Renal pelvis (tissue), 12 donors: Measurements from ENCODE around the gene FAM111A. TPM values are rescaled to one million over a fixed set of nuclear protein-coding genes. Genes with fewer than 3 reads are reported as not detected.
"Not testable (repeated sequence)": the region's sequence is repeated elsewhere in the genome, so short reads cannot be mapped to it uniquely, and the experiment has no call there.

ENCODE experiments used
- DNase-seq: peaks from one replicate; pipeline ENCODE4 v3.0.0-alpha.2; 2013
- long read RNA-seq, 16 experiments: transcript quantifications; one replicate each; lab custom pipeline, GENCODE V29; 2026
- polyA plus RNA-seq, 3 donors: library from polyadenylated mRNA; unstranded; fragments of 120-200 nt; gene quantifications; one replicate each; pipeline ENCODE4 v1.2.1, GENCODE V29; 2013; ENCODE audit not compliant: insufficient read length in 3 of 3

The FAM111A gene
- 10 to 100 TPM; 43.6 to 86.0 (median 83.1) TPM for polyA plus RNA-seq
- long read RNA-seq, donor 1, full-length matches to known transcripts, result 4 of 4 reads
- long read RNA-seq, donor 1, partial matches to known transcripts, result 0 of 4 reads
- long read RNA-seq, donor 1, other reads (novel, unspliced or antisense), result 0 of 4 reads
- long read RNA-seq, donor 2, full-length matches to known transcripts, result 8 of 8 reads
- long read RNA-seq, donor 2, partial matches to known transcripts, result 0 of 8 reads
- long read RNA-seq, donor 2, other reads (novel, unspliced or antisense), result 0 of 8 reads
- long read RNA-seq, donor 3, full-length matches to known transcripts, result 9 of 68 reads
- long read RNA-seq, donor 3, partial matches to known transcripts, result 59 of 68 reads
- long read RNA-seq, donor 3, other reads (novel, unspliced or antisense), result 0 of 68 reads
- long read RNA-seq, donor 4, partial matches to known transcripts, result 0 of 2 reads
- long read RNA-seq, donor 4, other reads (novel, unspliced or antisense), result 0 of 2 reads
- long read RNA-seq, donor 5, partial matches to known transcripts, result 0 of 1 reads
- long read RNA-seq, donor 5, other reads (novel, unspliced or antisense), result 0 of 1 reads
- long read RNA-seq, donor 6, full-length matches to known transcripts, result 15 of 15 reads
- long read RNA-seq, donor 6, partial matches to known transcripts, result 0 of 15 reads
- long read RNA-seq, donor 6, other reads (novel, unspliced or antisense), result 0 of 15 reads
- long read RNA-seq, donor 7, partial matches to known transcripts, result 0 of 5 reads
- long read RNA-seq, donor 7, other reads (novel, unspliced or antisense), result 0 of 5 reads
- long read RNA-seq, donor 8, full-length matches to known transcripts, result 2 of 2 reads
- long read RNA-seq, donor 8, partial matches to known transcripts, result 0 of 2 reads
- long read RNA-seq, donor 8, other reads (novel, unspliced or antisense), result 0 of 2 reads
- long read RNA-seq, donor 9, full-length matches to known transcripts, result 5 of 5 reads
- long read RNA-seq, donor 9, partial matches to known transcripts, result 0 of 5 reads
- long read RNA-seq, donor 9, other reads (novel, unspliced or antisense), result 0 of 5 reads
- long read RNA-seq, donor 10, full-length matches to known transcripts, result 16 of 21 reads
- long read RNA-seq, donor 10, partial matches to known transcripts, result 5 of 21 reads
- long read RNA-seq, donor 10, other reads (novel, unspliced or antisense), result 0 of 21 reads
- long read RNA-seq, donor 11, full-length matches to known transcripts, result 4 of 4 reads
- long read RNA-seq, donor 11, partial matches to known transcripts, result 0 of 4 reads
- long read RNA-seq, donor 11, other reads (novel, unspliced or antisense), result 0 of 4 reads
- long read RNA-seq, donor 12, full-length matches to known transcripts, result 15 of 24 reads
- long read RNA-seq, donor 12, partial matches to known transcripts, result 9 of 24 reads
- long read RNA-seq, donor 12, other reads (novel, unspliced or antisense), result 0 of 24 reads
- long read RNA-seq, donor 13, partial matches to known transcripts, result 0 of 10 reads
- long read RNA-seq, donor 13, other reads (novel, unspliced or antisense), result 0 of 10 reads
- long read RNA-seq, donor 14, result 0 reads
- long read RNA-seq, donor 15, full-length matches to known transcripts, result 19 of 19 reads
- long read RNA-seq, donor 15, partial matches to known transcripts, result 0 of 19 reads
- long read RNA-seq, donor 15, other reads (novel, unspliced or antisense), result 0 of 19 reads
- long read RNA-seq, donor 16, full-length matches to known transcripts, result 4 of 4 reads
- long read RNA-seq, donor 16, partial matches to known transcripts, result 0 of 4 reads
- long read RNA-seq, donor 16, other reads (novel, unspliced or antisense), result 0 of 4 reads

GRCh38 chr11:59142530-59143507 is at the start of gene FAM111A:
FAM111A (plus strand) TSS chr11:59142856; CDS start chr11:59148873, 6,017 bp downstream.
- DNase-seq, result peak; percentile 92

GRCh38 chr11:59093576-59093975 is 49.1 kb upstream of the FAM111A start:
- DNase-seq, result not testable (repeated sequence)

- DNase-seq, result not testable (repeated sequence)
Observed at GRCh38 chr11:59095225-59095624, 47.4 kb upstream of the FAM111A start.

- not testable (repeated sequence) for DNase-seq
Observed at GRCh38 chr11:59095972-59096575, 46.6 kb upstream of the FAM111A start.

- peak; percentile 40 for DNase-seq
Observed at GRCh38 chr11:59097113-59097708, 45.4 kb upstream of the FAM111A start.

- not testable (repeated sequence) for DNase-seq
Observed at GRCh38 chr11:59097938-59098337, 44.7 kb upstream of the FAM111A start.

GRCh38 chr11:59102259-59102765 is 40.3 kb upstream of the FAM111A start:
- DNase-seq, result peak; percentile 64

GRCh38 chr11:59106363-59107336 is 36.0 kb upstream of the FAM111A start, which contains the start of gene FAM111B:
FAM111B (plus strand) TSS chr11:59107237; CDS start chr11:59109626, 2,389 bp downstream.
- peak; percentile 91 for DNase-seq

GRCh38 chr11:59107721-59108120 is 34.9 kb upstream of the FAM111A start:
- DNase-seq, result not testable (repeated sequence)

GRCh38 chr11:59112494-59112893 is 30.2 kb upstream of the FAM111A start:
- DNase-seq, result no peak

- no peak for DNase-seq
Observed at GRCh38 chr11:59114344-59114743, 28.3 kb upstream of the FAM111A start.

- DNase-seq, result no peak
Observed at GRCh38 chr11:59115553-59115952, 27.1 kb upstream of the FAM111A start.

GRCh38 chr11:59117774-59118173 is 24.9 kb upstream of the FAM111A start:
- DNase-seq, result no peak

- DNase-seq, result no peak
Observed at GRCh38 chr11:59119826-59120225, 22.8 kb upstream of the FAM111A start.

GRCh38 chr11:59135648-59136461 is 6.8 kb upstream of the FAM111A start:
- peak; percentile 81 for DNase-seq

GRCh38 chr11:59136551-59136950 is 6.1 kb upstream of the FAM111A start:
- not testable (repeated sequence) for DNase-seq
